SK-N-SH treated with all-trans-retinoic acid at 6 μM for 48 hours (cell line): Measurements from ENCODE around the gene RPL39L.

Experiments
- ATAC-seq: fragments of 200-7000 bp; cut with Tn5 transposase; 3 replicates; pipeline ENCODE4 v1.9.1; 2020; ENCODE audit warnings: mild to moderate bottlenecking, moderate library complexity
- ARNTL ChIP-seq: fragments of 450-650 bp; formaldehyde crosslinking; IDR thresholded peaks from 2 replicates; pipeline ENCODE4 v1.5.0; 2020; ENCODE audit warnings: low read depth, mild to moderate bottlenecking, moderate library complexity, borderline replicate concordance
- BACH2 ChIP-seq: fragments of 250-450 bp; sonication (Bioruptor Pico); IDR thresholded peaks from 2 replicates; pipeline ENCODE4 v1.9.0; 2021; ENCODE audit warnings: mild to moderate bottlenecking, borderline replicate concordance
- CSDC2 ChIP-seq: fragments of 250-450 bp; sonication (Bioruptor Pico); IDR thresholded peaks from 2 replicates; pipeline ENCODE4 v1.5.0; 2020; ENCODE audit warnings: mild to moderate bottlenecking, moderate library complexity
- ESRRG ChIP-seq: fragments of 250-450 bp; sonication (Bioruptor Pico); IDR thresholded peaks from 2 replicates; pipeline ENCODE4 v1.6.1; 2021; ENCODE audit warnings: mild to moderate bottlenecking
- GLIS3 ChIP-seq: fragments of 250-450 bp; sonication (Bioruptor Pico); IDR thresholded peaks from 2 replicates; pipeline ENCODE4 v1.5.0; 2020; ENCODE audit warnings: mild to moderate bottlenecking, moderate library complexity
- ISL1 ChIP-seq: fragments of 250-450 bp; sonication (Bioruptor Pico); IDR thresholded peaks from 2 replicates; pipeline ENCODE4 v2.1.2; 2022; ENCODE audit warnings: mild to moderate bottlenecking, moderate library complexity
- OSR1 ChIP-seq: fragments of 250-450 bp; sonication (Bioruptor Pico); IDR thresholded peaks from 2 replicates; pipeline ENCODE4 v1.8.0; 2022; ENCODE audit warnings: moderate library complexity, mild to moderate bottlenecking, inconsistent platforms
- PPARA ChIP-seq: fragments of 250-450 bp; sonication (Bioruptor Pico); IDR thresholded peaks from 2 replicates; pipeline ENCODE4 v1.5.0; 2020; ENCODE audit warnings: mild to moderate bottlenecking, borderline replicate concordance
- RARB ChIP-seq: fragments of 250-450 bp; sonication (Bioruptor Pico); IDR thresholded peaks from 2 replicates; pipeline ENCODE4 v1.8.0; 2021; ENCODE audit warnings: mild to moderate bottlenecking, moderate library complexity
- SNAI2 ChIP-seq: fragments of 250-450 bp; sonication (Bioruptor Pico); IDR thresholded peaks from 2 replicates; pipeline ENCODE4 v1.5.0; 2020; ENCODE audit warnings: mild to moderate bottlenecking, moderate library complexity
- TCF4 ChIP-seq: fragments of 250-450 bp; sonication (Bioruptor Pico); IDR thresholded peaks from 2 replicates; pipeline ENCODE4 v1.8.0; 2021; ENCODE audit warnings: mild to moderate bottlenecking, moderate library complexity, borderline replicate concordance
- TOX ChIP-seq: fragments of 250-450 bp; sonication (Bioruptor Pico); IDR thresholded peaks from 2 replicates; pipeline ENCODE4 v1.8.0; 2021; ENCODE audit warnings: mild to moderate bottlenecking, moderate library complexity, borderline replicate concordance
- ZC3H10 ChIP-seq: fragments of 250-450 bp; sonication (Bioruptor Pico); IDR thresholded peaks from 2 replicates; pipeline ENCODE4 v1.5.1; 2021; ENCODE audit warnings: mild to moderate bottlenecking, moderate library complexity
- ZFP30 ChIP-seq: fragments of 450-650 bp; formaldehyde crosslinking; IDR thresholded peaks from 2 replicates; pipeline ENCODE4 v1.5.0; 2022; ENCODE audit warnings: mild to moderate bottlenecking, moderate library complexity
- ZNF565 ChIP-seq: fragments of 450-650 bp; formaldehyde crosslinking; conservative IDR thresholded peaks from 2 replicates; pipeline ENCODE4 v1.5.0; 2020; ENCODE audit warnings: low read depth, mild to moderate bottlenecking, moderate library complexity
- ZNF70 ChIP-seq: fragments of 450-650 bp; formaldehyde crosslinking; IDR thresholded peaks from 2 replicates; pipeline ENCODE4 v1.5.0; 2020; ENCODE audit warnings: mild to moderate bottlenecking, moderate library complexity
- ZNF8 ChIP-seq: fragments of 450-650 bp; formaldehyde crosslinking; IDR thresholded peaks from 2 replicates; pipeline ENCODE4 v1.5.0; 2020; ENCODE audit warnings: mild to moderate bottlenecking, moderate library complexity
- TF ChIP-seq, protein P1 (sequence below): fragments of 250-450 bp; sonication (Bioruptor Pico); IDR thresholded peaks from 2 replicates; pipeline ENCODE4 v1.5.0; 2020; ENCODE audit warnings: mild to moderate bottlenecking, moderate library complexity
- TF ChIP-seq, protein P2 (sequence below): fragments of 250-450 bp; sonication (Bioruptor Pico); IDR thresholded peaks from 2 replicates; pipeline ENCODE4 v1.5.1; 2021; ENCODE audit warnings: mild to moderate bottlenecking, moderate library complexity
- TF ChIP-seq, protein P3 (sequence below): fragments of 250-450 bp; sonication (Bioruptor Pico); IDR thresholded peaks from 2 replicates; pipeline ENCODE4 v1.5.1; 2020; ENCODE audit warnings: low read depth, mild to moderate bottlenecking, moderate library complexity
- TF ChIP-seq, protein P4 (sequence below): fragments of 250-450 bp; sonication (Bioruptor Pico); IDR thresholded peaks from 2 replicates; pipeline ENCODE4 v1.8.0; 2021; ENCODE audit warnings: low read depth, mild to moderate bottlenecking, moderate library complexity, borderline replicate concordance

Gene RPL39L

DNA sequence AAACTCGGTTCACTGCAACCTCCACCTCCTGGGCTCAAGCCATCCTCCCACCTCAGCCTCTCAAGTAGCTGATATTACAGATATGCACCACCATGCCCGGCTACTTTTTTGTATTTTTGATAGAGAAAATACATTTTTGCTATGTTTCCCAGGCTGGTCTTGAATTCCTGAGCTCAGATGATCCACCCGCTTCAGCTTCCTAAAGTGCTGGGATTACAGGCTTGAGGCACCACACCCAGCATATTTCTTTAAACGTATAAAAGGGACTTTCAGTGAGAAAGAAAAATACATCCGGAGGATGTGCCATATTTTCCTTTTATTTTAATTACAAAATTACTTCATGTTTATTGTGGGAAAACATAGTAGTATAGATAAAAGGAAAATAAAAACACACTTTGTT lies 55.2 kb downstream of the RPL39L start:
- TF ChIP-seq TCF4 (CRISPR knock-in tag): no peak
- no peak for TF ChIP-seq CSDC2
- no peak for TF ChIP-seq SNAI2 (CRISPR knock-in tag)
- no peak for TF ChIP-seq RARB (CRISPR knock-in tag)
- TF ChIP-seq PPARA (CRISPR knock-in tag): no peak
- TF ChIP-seq ZNF70 (CRISPR knock-in tag): no peak
- TF ChIP-seq, protein P1, sequence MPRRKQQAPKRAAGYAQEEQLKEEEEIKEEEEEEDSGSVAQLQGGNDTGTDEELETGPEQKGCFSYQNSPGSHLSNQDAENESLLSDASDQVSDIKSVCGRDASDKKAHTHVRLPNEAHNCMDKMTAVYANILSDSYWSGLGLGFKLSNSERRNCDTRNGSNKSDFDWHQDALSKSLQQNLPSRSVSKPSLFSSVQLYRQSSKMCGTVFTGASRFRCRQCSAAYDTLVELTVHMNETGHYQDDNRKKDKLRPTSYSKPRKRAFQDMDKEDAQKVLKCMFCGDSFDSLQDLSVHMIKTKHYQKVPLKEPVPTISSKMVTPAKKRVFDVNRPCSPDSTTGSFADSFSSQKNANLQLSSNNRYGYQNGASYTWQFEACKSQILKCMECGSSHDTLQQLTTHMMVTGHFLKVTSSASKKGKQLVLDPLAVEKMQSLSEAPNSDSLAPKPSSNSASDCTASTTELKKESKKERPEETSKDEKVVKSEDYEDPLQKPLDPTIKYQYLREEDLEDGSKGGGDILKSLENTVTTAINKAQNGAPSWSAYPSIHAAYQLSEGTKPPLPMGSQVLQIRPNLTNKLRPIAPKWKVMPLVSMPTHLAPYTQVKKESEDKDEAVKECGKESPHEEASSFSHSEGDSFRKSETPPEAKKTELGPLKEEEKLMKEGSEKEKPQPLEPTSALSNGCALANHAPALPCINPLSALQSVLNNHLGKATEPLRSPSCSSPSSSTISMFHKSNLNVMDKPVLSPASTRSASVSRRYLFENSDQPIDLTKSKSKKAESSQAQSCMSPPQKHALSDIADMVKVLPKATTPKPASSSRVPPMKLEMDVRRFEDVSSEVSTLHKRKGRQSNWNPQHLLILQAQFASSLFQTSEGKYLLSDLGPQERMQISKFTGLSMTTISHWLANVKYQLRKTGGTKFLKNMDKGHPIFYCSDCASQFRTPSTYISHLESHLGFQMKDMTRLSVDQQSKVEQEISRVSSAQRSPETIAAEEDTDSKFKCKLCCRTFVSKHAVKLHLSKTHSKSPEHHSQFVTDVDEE (CRISPR knock-in tag): no peak
- TF ChIP-seq ESRRG (CRISPR knock-in tag): no peak
- TF ChIP-seq ZNF565: no peak
- TF ChIP-seq ZFP30 (CRISPR knock-in tag): no peak
- TF ChIP-seq, protein P2, sequence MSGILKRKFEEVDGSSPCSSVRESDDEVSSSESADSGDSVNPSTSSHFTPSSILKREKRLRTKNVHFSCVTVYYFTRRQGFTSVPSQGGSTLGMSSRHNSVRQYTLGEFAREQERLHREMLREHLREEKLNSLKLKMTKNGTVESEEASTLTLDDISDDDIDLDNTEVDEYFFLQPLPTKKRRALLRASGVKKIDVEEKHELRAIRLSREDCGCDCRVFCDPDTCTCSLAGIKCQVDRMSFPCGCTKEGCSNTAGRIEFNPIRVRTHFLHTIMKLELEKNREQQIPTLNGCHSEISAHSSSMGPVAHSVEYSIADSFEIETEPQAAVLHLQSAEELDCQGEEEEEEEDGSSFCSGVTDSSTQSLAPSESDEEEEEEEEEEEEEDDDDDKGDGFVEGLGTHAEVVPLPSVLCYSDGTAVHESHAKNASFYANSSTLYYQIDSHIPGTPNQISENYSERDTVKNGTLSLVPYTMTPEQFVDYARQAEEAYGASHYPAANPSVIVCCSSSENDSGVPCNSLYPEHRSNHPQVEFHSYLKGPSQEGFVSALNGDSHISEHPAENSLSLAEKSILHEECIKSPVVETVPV (CRISPR knock-in tag): no peak
- TF ChIP-seq GLIS3: no peak
- TF ChIP-seq TOX (CRISPR knock-in tag): no peak
- TF ChIP-seq OSR1 (CRISPR knock-in tag): no peak
- no peak for TF ChIP-seq ZC3H10 (CRISPR knock-in tag)
- TF ChIP-seq, protein P3, sequence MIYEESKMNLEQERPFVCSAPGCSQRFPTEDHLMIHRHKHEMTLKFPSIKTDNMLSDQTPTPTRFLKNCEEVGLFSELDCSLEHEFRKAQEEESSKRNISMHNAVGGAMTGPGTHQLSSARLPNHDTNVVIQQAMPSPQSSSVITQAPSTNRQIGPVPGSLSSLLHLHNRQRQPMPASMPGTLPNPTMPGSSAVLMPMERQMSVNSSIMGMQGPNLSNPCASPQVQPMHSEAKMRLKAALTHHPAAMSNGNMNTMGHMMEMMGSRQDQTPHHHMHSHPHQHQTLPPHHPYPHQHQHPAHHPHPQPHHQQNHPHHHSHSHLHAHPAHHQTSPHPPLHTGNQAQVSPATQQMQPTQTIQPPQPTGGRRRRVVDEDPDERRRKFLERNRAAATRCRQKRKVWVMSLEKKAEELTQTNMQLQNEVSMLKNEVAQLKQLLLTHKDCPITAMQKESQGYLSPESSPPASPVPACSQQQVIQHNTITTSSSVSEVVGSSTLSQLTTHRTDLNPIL (CRISPR knock-in tag): no peak
- TF ChIP-seq, protein P4, sequence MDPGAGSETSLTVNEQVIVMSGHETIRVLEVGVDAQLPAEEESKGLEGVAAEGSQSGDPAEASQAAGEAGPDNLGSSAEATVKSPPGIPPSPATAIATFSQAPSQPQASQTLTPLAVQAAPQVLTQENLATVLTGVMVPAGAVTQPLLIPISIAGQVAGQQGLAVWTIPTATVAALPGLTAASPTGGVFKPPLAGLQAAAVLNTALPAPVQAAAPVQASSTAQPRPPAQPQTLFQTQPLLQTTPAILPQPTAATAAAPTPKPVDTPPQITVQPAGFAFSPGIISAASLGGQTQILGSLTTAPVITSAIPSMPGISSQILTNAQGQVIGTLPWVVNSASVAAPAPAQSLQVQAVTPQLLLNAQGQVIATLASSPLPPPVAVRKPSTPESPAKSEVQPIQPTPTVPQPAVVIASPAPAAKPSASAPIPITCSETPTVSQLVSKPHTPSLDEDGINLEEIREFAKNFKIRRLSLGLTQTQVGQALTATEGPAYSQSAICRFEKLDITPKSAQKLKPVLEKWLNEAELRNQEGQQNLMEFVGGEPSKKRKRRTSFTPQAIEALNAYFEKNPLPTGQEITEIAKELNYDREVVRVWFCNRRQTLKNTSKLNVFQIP (CRISPR knock-in tag): no peak
- TF ChIP-seq ISL1: no peak
- ATAC-seq: no peak

DNA sequence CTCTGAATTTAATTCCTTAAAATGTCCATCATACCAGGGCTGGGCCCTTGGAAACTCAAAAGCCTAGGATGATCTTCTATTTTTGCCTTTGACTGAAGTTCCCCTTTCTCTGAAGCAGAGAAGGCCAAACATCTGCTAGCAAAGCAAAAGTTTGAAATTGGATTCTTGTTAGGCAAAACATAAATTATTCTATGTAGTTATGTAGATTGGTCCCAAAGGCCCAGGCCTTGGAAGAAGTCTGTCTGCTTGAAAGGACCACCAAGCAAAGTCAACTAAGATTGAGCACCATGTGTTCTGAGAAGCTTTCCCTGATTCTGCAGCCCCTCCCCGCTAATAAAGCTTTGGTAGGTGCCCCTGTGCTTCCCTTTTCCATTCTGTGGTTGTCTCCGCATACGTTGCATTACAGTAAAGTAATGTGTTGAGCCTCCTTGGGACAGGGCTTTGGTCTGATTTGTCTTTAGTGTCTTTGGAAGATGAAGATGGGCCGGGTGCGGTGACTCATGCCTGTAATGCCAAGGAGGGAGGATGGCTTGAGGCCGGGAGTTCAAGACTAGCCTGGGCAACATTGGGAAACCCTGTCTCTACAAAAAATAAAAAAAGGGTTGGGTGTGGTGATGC lies 56.4 kb downstream of the RPL39L start:
- ATAC-seq: no peak
- TF ChIP-seq GLIS3 (no peak), ZNF70 (CRISPR knock-in tag) (no peak), TCF4 (CRISPR knock-in tag) (no peak), ZNF8 (CRISPR knock-in tag) (no peak), BACH2 (no peak), ESRRG (CRISPR knock-in tag) (no peak), CSDC2 (no peak), PPARA (CRISPR knock-in tag) (no peak), ZC3H10 (CRISPR knock-in tag) (no peak)

DNA sequence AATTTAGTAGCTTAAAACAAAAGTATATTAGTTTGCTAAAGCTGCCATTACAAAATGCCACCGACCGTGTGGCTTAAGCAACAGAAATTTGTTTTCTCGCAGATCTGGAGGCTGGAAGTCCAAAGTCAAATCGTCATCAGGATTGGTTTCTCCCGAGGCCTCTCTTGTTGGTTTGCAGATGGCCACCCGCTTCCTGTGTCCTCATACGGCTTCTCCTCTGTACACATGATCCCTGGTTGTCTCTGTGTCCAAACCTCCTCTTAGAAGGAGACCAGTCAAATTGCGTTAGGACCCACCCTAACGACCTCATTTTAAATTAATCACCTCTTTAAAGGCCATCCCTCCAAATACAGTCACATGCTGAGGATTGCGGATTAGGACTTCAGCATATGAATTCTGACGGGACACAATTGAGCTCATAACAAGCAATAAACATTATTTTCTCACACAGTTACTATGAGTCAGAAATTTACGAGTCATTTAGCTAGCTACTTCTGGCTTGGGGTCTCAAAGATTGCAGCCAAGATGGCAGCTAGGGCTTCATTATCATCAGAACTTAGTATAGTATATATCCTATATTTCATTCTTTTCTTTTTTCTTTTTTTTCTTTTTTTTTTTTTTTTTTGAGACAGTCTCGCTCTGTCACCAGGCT lies 58.4 kb downstream of the RPL39L start:
- no peak for ATAC-seq
- TF ChIP-seq ESRRG (CRISPR knock-in tag): no peak
- no peak for TF ChIP-seq ARNTL (CRISPR knock-in tag)
- TF ChIP-seq GLIS3: no peak
- TF ChIP-seq TOX (CRISPR knock-in tag): no peak
- TF ChIP-seq RARB (CRISPR knock-in tag): no peak
- TF ChIP-seq, protein P2 (CRISPR knock-in tag): no peak
- TF ChIP-seq ZNF8 (CRISPR knock-in tag): no peak
- TF ChIP-seq BACH2: no peak
- no peak for TF ChIP-seq TCF4 (CRISPR knock-in tag)
- no peak for TF ChIP-seq CSDC2
- TF ChIP-seq, protein P1 (CRISPR knock-in tag): no peak
- no peak for TF ChIP-seq OSR1 (CRISPR knock-in tag)
- TF ChIP-seq ZNF70 (CRISPR knock-in tag): no peak
- TF ChIP-seq, all 23 proteins: peak for 0
